ENCODE measurements around the gene COL15A1. TPM values are rescaled to one million over a fixed set of nuclear protein-coding genes. Genes with fewer than 3 reads are reported as not detected.

The COL15A1 gene
- polyA plus RNA-seq, 3 donors from 2014 or later, result 0.36 to 0.85 (median 0.54) TPM

GRCh38 chr9:98923451-98924123, 20.1 kb upstream of the COL15A1 start:
- no peak overlapping the region for H3K27ac Mint-ChIP-seq
- DNase-seq, result no peak
- no peaks in the 10 kb centered on the region for H3K9me3 Mint-ChIP-seq
- H3K36me3 Mint-ChIP-seq, result no peaks in the 10 kb centered on the region
- H3K27me3 Mint-ChIP-seq (ENCODE audit: low read depth in 3 of 3), result peaks cover 0 to 3% (median 2%) of the 10 kb centered on the region in 3 donors
- no peak overlapping the region for H3K4me3 Mint-ChIP-seq
- H3K4me1 Mint-ChIP-seq, result no peaks in the 10 kb centered on the region

- H3K9me3 Mint-ChIP-seq, result no peaks in the 10 kb centered on the region
- peaks cover 0 to 3% (median 2%) of the 10 kb centered on the region in 3 donors for H3K27me3 Mint-ChIP-seq (ENCODE audit: low read depth in 3 of 3)
- H3K4me1 Mint-ChIP-seq, result no peaks in the 10 kb centered on the region
- no peak overlapping the region for H3K4me3 Mint-ChIP-seq
- no peaks in the 10 kb centered on the region for H3K36me3 Mint-ChIP-seq
- no peak overlapping the region for H3K27ac Mint-ChIP-seq
- DNase-seq, result no peak
These were observed 18.5 kb upstream of the COL15A1 start for GRCh38 chr9:98924946-98925820.

- H3K9me3 Mint-ChIP-seq, result no peaks in the 10 kb centered on the region
- H3K27me3 Mint-ChIP-seq (ENCODE audit: low read depth in 3 of 3), result peaks cover 0 to 2% (median 1%) of the 10 kb centered on the region in 3 donors
- no peaks in the 10 kb centered on the region for H3K4me1 Mint-ChIP-seq
- no peak overlapping the region for H3K27ac Mint-ChIP-seq
- H3K36me3 Mint-ChIP-seq, result no peaks in the 10 kb centered on the region
- no peak overlapping the region for H3K4me3 Mint-ChIP-seq
- no peak for DNase-seq
These were observed 17.8 kb upstream of the COL15A1 start for GRCh38 chr9:98925956-98926355.

GRCh38 chr9:98927724-98928123, 16.0 kb upstream of the COL15A1 start:
- Mint-ChIP-seq H3K36me3 (no peaks in the 10 kb centered on the region), H3K9me3 (no peaks in the 10 kb centered on the region), H3K4me1 (no peaks in the 10 kb centered on the region), H3K27me3 (ENCODE audit: low read depth in 3 of 3) (peaks cover 0 to 2% (median 0%) of the 10 kb centered on the region in 3 donors), H3K4me3 (no peak overlapping the region), H3K27ac (no peak overlapping the region)
- DNase-seq, result no peak

GRCh38 chr9:98929071-98929470, 14.6 kb upstream of the COL15A1 start:
- Mint-ChIP-seq H3K9me3 (no peaks in the 10 kb centered on the region), H3K27ac (no peak overlapping the region), H3K4me1 (no peaks in the 10 kb centered on the region), H3K36me3 (no peaks in the 10 kb centered on the region), H3K4me3 (no peak overlapping the region), H3K27me3 (ENCODE audit: low read depth in 3 of 3) (peaks cover 0 to 2% (median 0%) of the 10 kb centered on the region in 3 donors)
- no peak for DNase-seq

- Mint-ChIP-seq H3K4me3 (no peak overlapping the region), H3K36me3 (no peaks in the 10 kb centered on the region), H3K4me1 (no peaks in the 10 kb centered on the region), H3K9me3 (no peaks in the 10 kb centered on the region), H3K27me3 (ENCODE audit: low read depth in 3 of 3) (peaks cover 0 to 2% (median 2%) of the 10 kb centered on the region in 3 donors), H3K27ac (no peak overlapping the region)
- no peak for DNase-seq
These were observed 13.8 kb upstream of the COL15A1 start for GRCh38 chr9:98929895-98930341.

- DNase-seq, result no peak
- Mint-ChIP-seq H3K4me3 (no peak overlapping the region), H3K27ac (no peak overlapping the region), H3K4me1 (no peaks in the 10 kb centered on the region), H3K36me3 (no peaks in the 10 kb centered on the region), H3K27me3 (ENCODE audit: low read depth in 3 of 3) (peaks cover 0 to 3% (median 0%) of the 10 kb centered on the region in 3 donors), H3K9me3 (no peaks in the 10 kb centered on the region)
These were observed 12.9 kb upstream of the COL15A1 start for GRCh38 chr9:98930792-98931191.

GRCh38 chr9:98931600-98932389, 11.9 kb upstream of the COL15A1 start:
- Mint-ChIP-seq H3K27ac (no peak overlapping the region), H3K9me3 (no peaks in the 10 kb centered on the region), H3K4me1 (no peaks in the 10 kb centered on the region), H3K36me3 (no peaks in the 10 kb centered on the region), H3K4me3 (no peak overlapping the region), H3K27me3 (ENCODE audit: low read depth in 3 of 3) (peaks cover 0 to 3% (median 0%) of the 10 kb centered on the region in 3 donors)
- no peak for DNase-seq

- Mint-ChIP-seq H3K27ac (no peak overlapping the region), H3K36me3 (no peaks in the 10 kb centered on the region), H3K4me3 (no peak overlapping the region), H3K9me3 (no peaks in the 10 kb centered on the region), H3K4me1 (no peaks in the 10 kb centered on the region), H3K27me3 (ENCODE audit: low read depth in 3 of 3) (peaks cover 0 to 4% (median 3%) of the 10 kb centered on the region in 3 donors)
- no peak for DNase-seq
These were observed 10.5 kb upstream of the COL15A1 start for GRCh38 chr9:98933185-98933584.

GRCh38 chr9:98933890-98934289, 9.8 kb upstream of the COL15A1 start:
- Mint-ChIP-seq H3K27ac (no peak overlapping the region), H3K27me3 (ENCODE audit: low read depth in 3 of 3) (peaks cover 0 to 4% (median 3%) of the 10 kb centered on the region in 3 donors), H3K9me3 (no peaks in the 10 kb centered on the region), H3K36me3 (no peaks in the 10 kb centered on the region), H3K4me3 (no peak overlapping the region), H3K4me1 (no peaks in the 10 kb centered on the region)
- no peak for DNase-seq

- Mint-ChIP-seq H3K4me3 (no peak overlapping the region), H3K27me3 (ENCODE audit: low read depth in 3 of 3) (peaks cover 0 to 4% (median 3%) of the 10 kb centered on the region in 3 donors), H3K4me1 (no peaks in the 10 kb centered on the region), H3K27ac (no peak overlapping the region), H3K36me3 (no peaks in the 10 kb centered on the region), H3K9me3 (no peaks in the 10 kb centered on the region)
- no peak for DNase-seq
These were observed 8.6 kb upstream of the COL15A1 start for GRCh38 chr9:98935071-98935505.

- no peaks in the 10 kb centered on the region for H3K36me3 Mint-ChIP-seq
- peaks cover 0 to 5% of the 10 kb centered on the region in 2 donors for H3K4me1 Mint-ChIP-seq
- no peak overlapping the region for H3K27ac Mint-ChIP-seq
- H3K4me3 Mint-ChIP-seq, result no peak overlapping the region
- DNase-seq, result no peak
- no peaks in the 10 kb centered on the region for H3K9me3 Mint-ChIP-seq
- peaks cover 12 to 21% (median 15%) of the 10 kb centered on the region in 3 donors for H3K27me3 Mint-ChIP-seq (ENCODE audit: low read depth in 3 of 3)
These were observed 3.4 kb upstream of the COL15A1 start for GRCh38 chr9:98940276-98940675.

- no peaks in the 10 kb centered on the region for H3K9me3 Mint-ChIP-seq
- H3K27ac Mint-ChIP-seq, result no peak overlapping the region
- no peaks in the 10 kb centered on the region for H3K36me3 Mint-ChIP-seq
- peaks cover 0 to 5% of the 10 kb centered on the region in 2 donors for H3K4me1 Mint-ChIP-seq
- H3K4me3 Mint-ChIP-seq, result no peak overlapping the region
- no peak for DNase-seq
- H3K27me3 Mint-ChIP-seq (ENCODE audit: low read depth in 3 of 3), result peaks cover 13 to 21% (median 18%) of the 10 kb centered on the region in 3 donors
These were observed 1.7 kb upstream of the COL15A1 start for GRCh38 chr9:98941946-98942523.
